Brain microvascular endothelial cell (primary cell): ENCODE results near the gene IMPA2.
A peak's percentile ranks its signal among the peaks of the same experiment; 100 is the strongest.

Experiments used
- DNase-seq: peaks from one replicate; pipeline ENCODE4 v3.0.0-alpha.2; 2020
- H3K27ac ChIP-seq: fragments of 250-450 bp; sonication (Bioruptor Pico); 2 replicates; pipeline ENCODE4 v1.5.1; 2020; ENCODE audit warnings: mild to moderate bottlenecking, moderate library complexity
- H3K27me3 ChIP-seq: fragments of 250-450 bp; sonication (Bioruptor Pico); replicated peaks from 2 replicates; pipeline ENCODE4 v1.5.1; 2020; ENCODE audit warnings: mild to moderate bottlenecking
- H3K36me3 ChIP-seq: fragments of 250-450 bp; sonication (Bioruptor Pico); replicated peaks from 2 replicates; pipeline ENCODE4 v1.5.1; 2020; ENCODE audit warnings: mild to moderate bottlenecking
- H3K4me3 ChIP-seq: 2 replicates; pipeline ENCODE4 v1.5.1; 2011; ENCODE audit warnings: low read depth, mild to moderate bottlenecking, control low read depth, low read length, moderate library complexity
- in situ Hi-C: cut with HindIII; loops from 2 replicates; pipeline ENCODE4 v1.10.0; 2017; ENCODE audit warnings: low sequenced_read_pairs, low pct_ligation_motif_present
- TF ChIP-seq, protein P1 (sequence below): IDR thresholded peaks from 2 replicates; pipeline ENCODE4 v1.5.1; 2011; ENCODE audit warnings: low read depth, mild to moderate bottlenecking, moderate library complexity, low read length, control low read depth, inconsistent platforms; ENCODE audit errors: missing control alignments

Gene IMPA2

GRCh38 chr18:12079491-12080237 is 98.4 kb downstream of the IMPA2 start:
- H3K4me3 ChIP-seq = no peak overlapping the region
- in situ Hi-C loops = no loop called here
- H3K36me3 ChIP-seq = no peaks in the 10 kb centered on the region
- peak overlapping the region; percentile 50 for H3K27ac ChIP-seq
- no peaks in the 10 kb centered on the region for H3K27me3 ChIP-seq
- DNase-seq = peak; percentile 74
- TF ChIP-seq, protein P1, sequence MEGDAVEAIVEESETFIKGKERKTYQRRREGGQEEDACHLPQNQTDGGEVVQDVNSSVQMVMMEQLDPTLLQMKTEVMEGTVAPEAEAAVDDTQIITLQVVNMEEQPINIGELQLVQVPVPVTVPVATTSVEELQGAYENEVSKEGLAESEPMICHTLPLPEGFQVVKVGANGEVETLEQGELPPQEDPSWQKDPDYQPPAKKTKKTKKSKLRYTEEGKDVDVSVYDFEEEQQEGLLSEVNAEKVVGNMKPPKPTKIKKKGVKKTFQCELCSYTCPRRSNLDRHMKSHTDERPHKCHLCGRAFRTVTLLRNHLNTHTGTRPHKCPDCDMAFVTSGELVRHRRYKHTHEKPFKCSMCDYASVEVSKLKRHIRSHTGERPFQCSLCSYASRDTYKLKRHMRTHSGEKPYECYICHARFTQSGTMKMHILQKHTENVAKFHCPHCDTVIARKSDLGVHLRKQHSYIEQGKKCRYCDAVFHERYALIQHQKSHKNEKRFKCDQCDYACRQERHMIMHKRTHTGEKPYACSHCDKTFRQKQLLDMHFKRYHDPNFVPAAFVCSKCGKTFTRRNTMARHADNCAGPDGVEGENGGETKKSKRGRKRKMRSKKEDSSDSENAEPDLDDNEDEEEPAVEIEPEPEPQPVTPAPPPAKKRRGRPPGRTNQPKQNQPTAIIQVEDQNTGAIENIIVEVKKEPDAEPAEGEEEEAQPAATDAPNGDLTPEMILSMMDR = no peak
